ENCODE results near the gene CHST13.

CHST13 gene

DNA sequence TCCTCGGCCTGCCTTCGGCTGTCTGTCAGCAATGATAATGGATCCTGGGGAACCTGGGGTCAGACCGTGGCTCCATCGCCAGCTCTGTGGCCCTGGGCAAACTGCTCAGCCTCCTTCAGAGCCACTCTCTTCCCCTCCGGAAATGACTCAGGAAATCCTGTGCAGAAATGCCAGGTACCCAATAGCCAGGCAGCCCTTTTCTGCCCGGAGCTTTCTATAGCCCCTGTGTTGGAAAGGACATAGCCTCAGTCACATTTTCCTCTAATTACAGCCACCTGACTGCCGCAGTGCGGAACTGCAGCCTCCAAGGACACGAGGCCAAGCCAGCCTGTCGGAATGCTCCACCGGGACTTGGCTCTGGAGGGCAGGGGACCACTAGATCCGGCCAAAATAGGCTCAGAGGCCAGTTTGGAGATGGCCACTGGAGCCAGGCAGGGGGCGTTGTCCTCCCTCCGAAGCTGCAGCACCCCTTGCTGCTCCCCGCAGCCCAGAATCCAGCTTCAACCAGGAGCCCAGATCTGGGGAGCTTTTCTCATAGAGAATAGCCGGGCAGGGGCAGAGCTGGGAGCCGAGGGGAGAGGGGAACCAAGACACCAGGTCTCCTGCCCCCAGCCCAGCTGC is 36.7 kb upstream of the CHST13 start:
- in situ Hi-C loops (cut with MboI; ENCODE audit: low sequenced_read_pairs) = no loop called here

DNA sequence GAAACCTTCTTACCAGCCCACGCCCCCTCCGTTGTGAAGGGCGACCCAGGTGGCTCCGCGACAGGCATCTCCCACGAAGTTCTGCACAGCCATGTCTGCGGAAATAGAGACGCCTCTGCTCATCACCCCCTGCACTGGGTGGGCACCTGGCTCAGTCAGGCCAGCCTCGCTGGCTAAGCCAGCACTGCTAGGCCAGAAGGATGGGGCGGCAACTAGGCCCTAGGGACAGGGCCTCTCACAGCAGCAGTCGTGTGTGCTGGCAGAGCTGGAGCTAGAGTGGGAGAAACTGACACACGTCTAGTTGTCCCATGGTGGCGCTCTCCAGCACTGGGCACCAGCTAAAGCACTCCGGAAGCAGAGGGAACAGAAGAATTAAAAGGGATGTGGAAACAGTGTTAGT is 35.8 kb upstream of the CHST13 start:
- in situ Hi-C loops (cut with MboI; ENCODE audit: low sequenced_read_pairs) = no loop called here

DNA sequence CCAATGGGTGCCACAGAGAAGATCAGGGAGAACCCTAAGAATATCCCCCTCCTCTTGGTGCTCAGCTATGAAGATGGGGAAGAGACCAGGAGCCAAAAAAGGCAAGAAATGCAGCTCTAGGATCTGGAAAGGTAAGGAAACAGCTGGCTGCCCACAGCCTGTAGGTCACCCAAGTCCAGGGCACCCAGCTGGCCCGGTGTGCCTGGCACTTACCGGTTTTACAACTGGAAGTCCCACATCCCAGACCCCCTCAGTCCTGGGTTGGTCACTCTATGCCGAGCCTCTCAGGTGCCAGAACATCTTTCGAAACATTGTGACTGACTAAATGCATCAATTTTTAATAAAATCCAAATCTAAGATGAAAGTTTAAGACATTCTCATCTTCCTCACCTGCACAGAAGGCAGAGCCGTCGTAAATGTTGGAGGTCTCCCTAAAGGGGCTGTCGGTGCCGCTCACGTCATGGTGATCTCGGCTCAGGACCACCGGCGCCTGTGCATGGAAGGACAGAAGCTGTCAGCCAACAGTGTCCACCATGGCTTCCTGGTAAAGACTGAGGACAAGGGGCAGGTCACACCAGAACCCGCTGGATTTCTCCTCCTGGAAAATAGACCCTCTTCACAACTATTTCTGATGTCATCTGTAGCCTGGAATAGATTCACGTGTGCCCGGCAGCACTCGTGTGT is 34.9 kb upstream of the CHST13 start:
- in situ Hi-C loops (cut with MboI; ENCODE audit: low sequenced_read_pairs) = no loop called here

DNA sequence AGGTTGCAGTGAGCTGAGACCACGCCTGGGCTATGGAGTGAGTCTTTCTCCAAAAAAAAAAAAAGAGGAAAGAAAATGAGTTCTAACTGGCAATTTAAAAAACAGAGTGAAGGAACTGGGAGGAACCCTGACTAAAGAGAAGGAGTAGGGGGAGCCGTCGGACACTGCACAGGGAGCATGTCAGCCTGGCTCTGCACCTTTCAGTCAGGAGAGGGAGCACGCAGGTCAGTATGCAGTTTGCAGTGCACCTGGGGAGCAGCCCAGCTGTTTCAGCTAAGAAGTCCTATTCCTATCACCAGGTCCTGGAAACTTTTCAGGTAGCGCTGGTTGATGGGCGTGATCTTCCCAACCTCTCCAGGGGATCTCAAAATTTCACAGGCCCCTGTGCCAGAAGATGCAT is 33.3 kb upstream of the CHST13 start:
- in situ Hi-C loops (cut with MboI; ENCODE audit: low sequenced_read_pairs) = no loop called here

DNA sequence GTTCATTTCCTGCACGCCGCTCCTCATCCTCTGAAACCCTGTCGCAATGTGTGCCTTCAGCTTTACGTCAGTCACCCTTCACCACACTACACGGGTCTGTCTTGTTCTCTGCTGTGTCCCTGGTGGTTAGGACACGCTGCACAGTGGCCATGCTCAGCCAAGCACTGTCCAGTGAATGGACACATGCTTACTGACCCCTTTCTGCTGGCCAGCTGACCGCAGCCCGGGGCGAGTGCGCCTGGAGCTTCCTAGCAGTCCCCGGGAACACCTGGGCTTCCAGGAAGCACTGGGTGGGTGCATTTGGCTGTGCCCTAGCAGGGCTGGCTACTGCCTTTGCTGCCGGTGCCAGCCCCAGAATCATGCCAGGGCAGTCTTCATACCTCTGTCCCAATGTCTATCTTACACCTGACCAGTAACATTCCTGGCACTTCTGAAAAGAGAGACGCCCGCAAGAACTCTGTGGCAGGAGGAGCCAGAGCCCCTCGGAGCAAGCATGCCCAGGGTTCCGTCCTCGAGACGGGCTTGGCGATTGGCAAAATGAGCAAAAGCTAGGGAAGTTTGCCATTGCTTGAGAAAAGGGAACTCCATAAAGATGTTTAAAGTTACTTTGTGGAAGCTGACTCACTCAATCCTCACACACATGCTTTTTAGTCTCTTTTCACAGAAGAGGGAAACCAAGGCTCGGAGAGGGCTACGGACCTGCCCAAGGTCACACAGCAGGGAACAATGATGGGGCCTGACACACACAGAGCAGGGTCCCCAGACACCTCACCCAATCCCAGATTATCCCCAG is 32.5 kb upstream of the CHST13 start:
- in situ Hi-C loops (cut with MboI; ENCODE audit: low sequenced_read_pairs) = no loop called here

DNA sequence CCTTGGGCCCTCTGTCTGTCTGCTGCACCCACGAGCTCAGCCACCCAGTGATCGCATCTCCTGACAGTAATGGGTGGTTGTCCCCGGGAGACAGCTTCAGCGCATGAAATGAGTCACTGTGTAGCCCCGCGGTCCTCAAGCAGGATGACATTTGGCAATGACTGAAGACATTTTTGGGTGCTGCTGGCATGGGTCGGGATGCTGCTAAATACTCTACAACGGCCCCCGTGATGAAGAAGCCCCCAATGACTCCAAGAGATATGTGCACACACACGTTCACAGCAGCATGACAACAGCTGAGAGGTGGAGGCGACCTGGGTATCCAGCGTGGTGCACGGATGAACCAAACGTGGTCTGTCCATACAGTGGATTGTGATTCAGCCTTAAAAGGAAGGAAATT is 30.9 kb upstream of the CHST13 start:
- in situ Hi-C loops (cut with MboI; ENCODE audit: low sequenced_read_pairs) = no loop called here

DNA sequence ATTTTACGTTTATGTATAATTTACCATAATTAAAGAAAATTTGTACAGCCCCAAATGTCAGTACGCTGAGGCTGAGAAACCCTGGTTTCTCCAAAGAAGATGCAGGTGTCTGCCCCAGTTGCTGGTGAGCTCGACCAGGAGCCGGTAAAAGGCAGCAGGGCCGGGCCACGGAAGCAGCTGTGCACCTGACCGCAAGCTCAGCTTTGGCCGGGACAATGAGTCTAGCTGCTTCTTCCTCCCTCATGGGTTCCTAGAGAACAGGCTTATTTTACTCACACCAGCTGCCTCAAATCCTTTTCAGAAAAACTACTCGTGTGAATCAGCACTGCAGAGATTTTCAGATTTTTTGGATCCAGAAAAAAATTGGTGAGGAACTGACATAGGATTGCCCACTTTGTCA is 30.2 kb upstream of the CHST13 start:
- in situ Hi-C loops (cut with MboI; ENCODE audit: low sequenced_read_pairs) = no loop called here

DNA sequence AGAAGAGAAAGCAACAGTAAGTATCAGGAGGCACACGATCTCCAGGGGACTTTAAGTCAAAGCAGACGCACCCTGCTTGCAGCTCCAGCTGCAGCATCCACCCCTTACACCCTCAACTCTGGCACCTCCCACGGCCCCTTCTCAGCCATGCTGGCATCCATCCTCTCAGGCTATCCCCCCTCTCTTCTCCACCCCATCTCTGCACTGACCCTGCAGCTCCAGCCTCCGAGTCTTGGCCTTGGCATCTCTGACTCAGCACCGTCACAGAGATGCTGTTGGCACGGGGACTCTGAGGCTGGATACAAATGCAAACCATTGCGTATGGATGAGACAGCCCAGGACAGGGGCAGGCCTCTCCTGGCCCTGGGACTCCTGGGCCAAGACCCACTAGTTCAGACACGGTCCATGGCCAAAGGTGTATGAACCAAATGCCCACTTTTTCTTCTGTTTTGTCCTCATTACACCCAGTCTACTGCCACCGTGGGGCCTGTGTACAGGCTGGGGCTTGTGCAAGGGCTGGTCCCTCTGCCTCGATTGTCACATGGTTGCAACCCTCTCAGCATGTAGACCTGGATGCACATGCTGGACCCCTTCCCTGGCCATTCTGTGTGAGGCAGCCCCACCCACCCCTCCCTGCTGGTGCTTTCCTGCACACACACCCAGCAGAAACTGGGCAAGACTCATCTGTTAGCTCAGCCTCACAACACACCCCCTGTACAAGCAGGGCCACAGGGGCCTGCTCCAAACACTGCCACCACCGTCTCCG is 29.6 kb upstream of the CHST13 start:
- in situ Hi-C loops (cut with MboI; ENCODE audit: low sequenced_read_pairs) = no loop called here

DNA sequence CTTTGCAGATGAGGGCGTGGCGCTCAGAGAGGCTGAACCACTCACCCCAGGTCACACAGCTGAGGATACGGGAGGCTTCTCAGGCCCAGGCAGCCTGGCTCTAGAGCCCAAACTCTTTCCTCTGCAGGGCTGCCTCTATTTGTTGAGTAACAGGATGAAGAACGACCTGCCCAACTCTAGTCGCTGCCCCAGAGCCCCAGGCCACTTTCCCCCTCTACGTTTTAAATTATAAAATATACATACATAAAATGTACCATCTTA is 29.1 kb upstream of the CHST13 start:
- in situ Hi-C loops (cut with MboI; ENCODE audit: low sequenced_read_pairs) = no loop called here

DNA sequence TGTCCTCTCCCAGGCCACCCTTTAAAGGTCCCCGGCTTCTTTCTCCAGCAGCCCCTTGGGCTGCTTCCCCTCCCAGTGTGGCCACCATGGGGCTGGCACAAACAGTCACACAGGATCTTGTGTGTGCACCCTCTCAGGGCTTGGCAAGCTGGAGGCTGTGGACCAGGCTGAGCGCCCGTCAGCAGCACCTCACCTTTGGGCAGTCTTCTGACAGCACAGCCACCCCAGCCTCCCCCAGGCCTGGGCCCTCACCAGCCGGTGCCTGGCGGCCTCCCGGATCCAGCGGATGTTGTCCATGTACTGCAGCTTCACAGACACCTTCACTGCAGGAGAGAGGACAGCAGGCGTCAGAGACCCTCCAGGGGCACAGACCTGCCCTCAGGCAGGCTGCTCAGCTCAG is 28.2 kb upstream of the CHST13 start:
- in situ Hi-C loops (cut with MboI; ENCODE audit: low sequenced_read_pairs) = no loop called here

DNA sequence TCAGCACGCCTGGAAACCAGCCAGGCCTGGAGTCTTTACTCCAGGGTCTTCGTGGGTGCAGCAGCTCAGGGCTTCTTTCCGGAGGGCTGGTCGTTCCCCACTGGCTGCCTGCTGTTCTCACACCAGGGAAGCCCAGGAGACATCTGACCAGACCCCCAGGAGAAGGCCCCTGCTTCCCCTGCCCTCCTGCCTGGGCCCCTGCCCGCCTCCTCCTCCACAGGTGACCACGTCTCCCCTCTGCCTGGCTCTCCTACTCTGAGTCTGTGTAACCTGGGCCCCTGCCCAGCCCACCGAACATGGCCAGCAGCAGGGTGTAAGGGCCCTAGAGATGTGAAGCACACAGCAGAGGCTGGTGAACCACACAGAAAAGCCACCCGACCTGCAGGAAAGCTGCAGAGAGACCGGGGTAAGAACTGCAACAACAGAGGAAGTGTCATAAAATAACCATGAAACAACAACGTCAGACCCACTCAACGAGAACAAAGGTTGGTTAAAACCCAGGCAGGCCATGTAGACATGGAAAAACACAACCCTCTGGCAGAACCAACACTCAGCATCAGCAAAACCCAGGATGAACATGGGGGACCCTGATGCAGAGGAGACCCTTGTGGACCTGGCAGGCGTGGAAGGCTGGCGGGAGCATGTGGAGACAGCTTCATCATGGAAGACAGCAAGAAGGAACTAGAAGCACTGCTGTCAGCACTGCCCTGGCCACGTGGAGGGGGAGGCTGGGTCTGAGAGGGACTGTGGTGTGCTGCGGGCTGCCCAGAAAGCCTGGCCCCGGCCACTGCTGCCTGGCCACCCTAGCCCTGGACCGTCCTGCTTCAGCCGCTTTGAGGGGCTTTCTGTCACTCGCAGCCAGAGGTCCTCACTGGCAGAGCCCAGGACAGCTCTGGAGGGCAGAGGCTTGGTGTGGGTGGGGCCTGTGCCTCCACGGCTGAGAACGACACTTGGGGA is 26.8 kb upstream of the CHST13 start:
- in situ Hi-C loops (cut with MboI; ENCODE audit: low sequenced_read_pairs) = no loop called here

DNA sequence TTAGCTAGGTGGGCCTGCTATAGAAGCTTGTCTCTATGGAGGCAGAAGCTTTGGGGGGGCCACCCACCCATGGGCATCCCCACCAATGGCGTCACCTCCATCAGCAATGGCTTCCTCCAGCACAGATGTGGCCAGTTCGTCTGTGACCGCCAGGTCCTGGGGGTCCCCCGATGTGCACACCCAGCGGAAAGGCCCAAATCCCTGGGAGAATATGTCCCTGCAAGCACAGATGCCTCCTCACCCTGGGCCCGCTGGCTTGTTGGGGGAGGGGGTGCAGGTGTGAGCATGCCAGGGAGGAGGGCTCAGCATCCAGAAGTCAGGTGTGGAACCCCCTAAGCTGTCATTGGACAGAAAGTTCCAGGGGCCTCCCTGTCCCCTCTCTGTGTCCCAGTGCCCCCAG is 26.0 kb upstream of the CHST13 start:
- in situ Hi-C loops (cut with MboI; ENCODE audit: low sequenced_read_pairs) = no loop called here

DNA sequence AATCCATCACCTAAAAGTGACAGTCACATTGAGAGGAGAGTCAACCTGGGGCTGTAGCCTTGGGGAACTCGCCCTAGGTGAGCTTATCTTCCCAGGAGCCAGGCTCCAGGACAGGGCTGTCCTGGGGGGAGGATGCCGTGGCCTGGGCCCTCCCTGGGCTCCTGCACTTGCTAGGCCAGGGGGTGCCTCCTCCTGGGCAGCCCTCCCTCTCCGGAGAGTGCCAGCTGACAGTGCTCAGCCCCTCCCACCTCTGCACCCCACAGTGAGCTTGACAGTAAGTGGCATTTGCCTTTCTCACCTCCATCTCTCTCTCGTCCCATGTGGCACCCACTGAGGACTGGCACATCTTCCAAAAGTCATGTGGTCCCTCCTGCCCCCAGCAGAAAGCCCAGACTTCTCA is 25.5 kb upstream of the CHST13 start:
- in situ Hi-C loops (cut with MboI; ENCODE audit: low sequenced_read_pairs) = no loop called here

DNA sequence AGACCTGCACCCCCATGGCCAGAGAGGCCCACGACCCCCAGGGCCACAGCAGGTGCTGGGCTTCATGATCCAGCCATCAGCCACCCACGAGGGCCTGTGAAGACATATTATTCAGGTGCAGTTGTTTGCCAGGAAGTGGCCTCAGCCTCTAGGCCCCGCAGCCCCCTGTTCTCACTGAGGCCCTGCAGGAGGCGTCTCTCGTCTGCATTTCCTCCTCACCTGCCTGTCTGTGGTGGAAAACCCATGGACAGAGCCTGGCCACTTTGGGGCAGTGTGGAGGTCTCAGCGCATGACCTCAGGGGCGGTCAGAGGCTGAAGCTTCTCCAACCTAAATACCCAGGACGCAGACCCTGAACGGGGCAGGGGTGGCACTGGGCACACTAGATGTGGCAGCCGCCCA is 25.0 kb upstream of the CHST13 start:
- in situ Hi-C loops (cut with MboI; ENCODE audit: low sequenced_read_pairs) = no loop called here

DNA sequence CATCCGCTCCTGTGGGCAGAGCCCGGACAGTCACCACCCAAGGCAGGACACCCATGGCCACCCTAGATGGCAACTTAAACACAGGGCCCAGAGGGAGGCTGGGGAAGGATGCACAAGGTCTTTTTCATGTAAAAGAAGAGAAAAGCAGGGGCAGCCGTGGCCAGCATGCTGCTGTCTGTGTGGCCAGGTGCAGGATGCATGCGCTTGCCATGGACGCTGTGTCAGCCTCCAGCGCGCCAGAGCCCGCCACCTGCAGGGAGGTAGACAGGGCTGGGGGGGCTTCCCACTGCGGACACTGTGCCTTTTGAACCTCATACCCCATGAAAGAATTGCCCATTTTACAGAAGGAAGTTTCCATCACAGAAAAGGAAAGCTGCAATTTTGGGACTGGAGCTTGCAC is 24.6 kb upstream of the CHST13 start:
- in situ Hi-C loops (cut with MboI; ENCODE audit: low sequenced_read_pairs) = no loop called here

DNA sequence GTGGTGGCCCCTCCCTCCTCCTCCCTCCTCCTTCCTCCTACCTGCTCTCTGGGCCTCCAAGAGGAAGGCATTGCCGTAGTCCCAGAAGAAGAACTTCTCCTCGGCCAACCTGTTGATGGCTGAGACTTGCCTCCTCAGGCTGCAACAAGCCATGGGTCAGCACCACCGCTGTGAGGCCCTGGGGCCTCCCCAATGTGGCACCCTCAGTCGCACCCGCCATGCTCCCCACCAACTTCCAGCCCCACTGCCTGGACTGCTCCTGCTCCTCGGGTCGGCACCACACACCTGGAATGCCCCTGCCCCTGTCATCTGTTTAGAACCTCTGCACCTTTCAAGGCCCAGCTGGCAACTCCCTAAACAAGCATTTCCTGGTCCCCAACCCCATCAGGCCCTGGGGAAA is 23.9 kb upstream of the CHST13 start:
- in situ Hi-C loops (cut with MboI; ENCODE audit: low sequenced_read_pairs) = no loop called here

DNA sequence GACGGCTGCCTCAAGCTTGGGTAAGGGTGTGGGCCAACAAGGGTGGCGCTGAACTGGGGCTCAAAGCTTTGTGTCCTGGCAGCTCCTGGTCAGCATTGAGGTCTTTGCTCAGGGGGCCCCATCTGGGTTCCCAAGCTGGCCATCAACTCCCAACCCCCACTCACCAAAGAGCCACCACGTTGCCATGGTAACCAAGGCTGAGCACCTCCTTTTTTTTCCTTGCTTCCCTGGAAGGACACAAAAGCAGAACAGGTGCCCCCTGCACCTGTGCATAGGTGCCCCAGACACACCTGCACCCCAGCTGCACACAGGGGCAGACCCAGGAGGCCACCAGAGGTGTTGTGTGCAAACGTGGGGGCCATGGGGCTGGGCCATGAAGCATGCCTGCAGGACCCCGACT is 22.9 kb upstream of the CHST13 start:
- in situ Hi-C loops (cut with MboI; ENCODE audit: low sequenced_read_pairs) = no loop called here

DNA sequence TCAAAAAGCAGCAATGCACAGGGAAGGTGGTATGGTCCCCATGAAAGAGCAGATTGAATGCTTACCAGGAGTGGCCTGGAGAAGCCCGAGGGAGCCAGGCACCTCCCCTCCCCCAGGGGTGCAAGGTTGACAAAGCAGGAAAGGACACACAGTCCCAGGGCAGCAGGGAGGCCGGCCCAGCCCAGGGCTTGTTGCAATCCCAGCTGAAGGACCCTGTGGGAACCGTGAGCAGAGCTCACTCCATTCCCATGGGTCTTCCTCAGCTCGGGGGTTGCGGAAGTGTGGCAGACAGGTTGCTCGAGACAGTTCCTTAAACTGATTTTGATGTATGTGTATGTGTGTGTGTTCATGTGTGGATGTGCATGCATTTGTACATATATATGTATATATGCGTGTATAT is 22.2 kb upstream of the CHST13 start:
- in situ Hi-C loops (cut with MboI; ENCODE audit: low sequenced_read_pairs) = no loop called here

DNA sequence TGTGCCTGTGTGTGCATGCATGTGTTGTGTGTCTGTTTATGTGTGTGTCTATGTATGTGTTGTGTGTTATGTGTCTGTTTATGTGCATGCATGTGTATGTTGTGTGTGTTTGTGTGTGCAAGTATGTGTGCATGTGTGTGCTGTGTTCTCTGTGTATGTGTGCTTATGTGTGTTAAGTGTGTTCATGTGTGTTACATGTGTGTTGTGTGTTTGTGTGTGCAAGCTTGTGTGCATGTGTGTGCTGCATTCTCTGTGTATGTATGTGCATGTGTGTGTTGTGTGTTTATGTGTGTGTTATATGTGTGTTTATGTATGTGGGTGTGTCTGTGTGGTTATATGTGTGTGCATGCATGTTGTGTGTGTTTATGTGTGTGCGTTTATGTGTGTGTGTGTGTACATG is 21.3 kb upstream of the CHST13 start:
- in situ Hi-C loops (cut with MboI; ENCODE audit: low sequenced_read_pairs) = no loop called here

DNA sequence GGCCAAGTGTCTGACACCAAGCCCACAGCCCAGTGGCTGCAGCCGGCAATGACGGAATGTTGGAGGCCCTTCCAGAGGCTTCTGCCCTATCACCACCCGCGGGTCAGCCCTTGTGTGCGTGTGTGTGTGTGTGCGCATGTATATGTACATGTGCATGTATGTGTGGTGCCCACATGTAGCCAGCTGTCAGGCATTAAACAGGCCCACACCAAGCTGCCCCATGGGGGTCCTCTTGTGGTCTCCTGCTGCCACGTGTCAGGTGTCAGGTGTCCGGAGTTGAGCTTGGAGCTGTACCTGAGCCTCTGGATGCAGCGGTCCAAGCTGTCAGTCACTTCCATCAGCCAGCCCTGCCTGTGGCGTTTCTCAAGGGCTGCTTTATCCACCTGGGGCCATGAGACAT is 20.3 kb upstream of the CHST13 start:
- in situ Hi-C loops (cut with MboI; ENCODE audit: low sequenced_read_pairs) = no loop called here

DNA sequence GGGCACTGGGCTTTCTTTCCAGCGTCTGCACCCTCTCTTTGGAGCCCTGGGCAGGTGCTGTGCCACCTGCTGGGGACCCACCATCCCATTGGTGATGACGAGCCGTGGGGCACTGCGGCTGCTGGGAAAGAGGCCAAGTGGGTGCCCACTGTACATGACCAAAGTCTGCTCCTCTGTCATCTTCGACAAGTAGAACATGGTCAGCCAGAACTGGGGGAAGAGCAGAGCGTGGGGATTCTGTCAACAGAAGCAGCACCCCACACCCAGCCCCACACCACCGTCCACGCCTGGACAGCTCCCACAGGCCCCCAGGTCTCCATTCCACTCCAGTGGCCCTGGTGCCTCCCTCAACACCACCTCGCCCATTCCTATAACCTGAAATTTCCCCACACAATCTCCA is 16.1 kb upstream of the CHST13 start:
- in situ Hi-C loops (cut with MboI; ENCODE audit: low sequenced_read_pairs) = no loop called here

All from HL-60/S4 treated with retinoic acid at 250 ng/mL for 4 days and 3 days (cell line).